Activated effector memory CD4-positive, alpha-beta T cell treated with Interleukin-2 at 50 U/mL for 16 hours (primary cell): ENCODE measurements around the gene UBE2K.
"Not testable (repeated sequence)": the region's sequence is repeated elsewhere in the genome, so short reads cannot be mapped to it uniquely, and the experiment has no call there.

Experiments used
- DNase-seq: peaks from one replicate; pipeline ENCODE4 v3.0.0-alpha.2; 2020

The UBE2K gene, protein sequence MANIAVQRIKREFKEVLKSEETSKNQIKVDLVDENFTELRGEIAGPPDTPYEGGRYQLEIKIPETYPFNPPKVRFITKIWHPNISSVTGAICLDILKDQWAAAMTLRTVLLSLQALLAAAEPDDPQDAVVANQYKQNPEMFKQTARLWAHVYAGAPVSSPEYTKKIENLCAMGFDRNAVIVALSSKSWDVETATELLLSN

DNA sequence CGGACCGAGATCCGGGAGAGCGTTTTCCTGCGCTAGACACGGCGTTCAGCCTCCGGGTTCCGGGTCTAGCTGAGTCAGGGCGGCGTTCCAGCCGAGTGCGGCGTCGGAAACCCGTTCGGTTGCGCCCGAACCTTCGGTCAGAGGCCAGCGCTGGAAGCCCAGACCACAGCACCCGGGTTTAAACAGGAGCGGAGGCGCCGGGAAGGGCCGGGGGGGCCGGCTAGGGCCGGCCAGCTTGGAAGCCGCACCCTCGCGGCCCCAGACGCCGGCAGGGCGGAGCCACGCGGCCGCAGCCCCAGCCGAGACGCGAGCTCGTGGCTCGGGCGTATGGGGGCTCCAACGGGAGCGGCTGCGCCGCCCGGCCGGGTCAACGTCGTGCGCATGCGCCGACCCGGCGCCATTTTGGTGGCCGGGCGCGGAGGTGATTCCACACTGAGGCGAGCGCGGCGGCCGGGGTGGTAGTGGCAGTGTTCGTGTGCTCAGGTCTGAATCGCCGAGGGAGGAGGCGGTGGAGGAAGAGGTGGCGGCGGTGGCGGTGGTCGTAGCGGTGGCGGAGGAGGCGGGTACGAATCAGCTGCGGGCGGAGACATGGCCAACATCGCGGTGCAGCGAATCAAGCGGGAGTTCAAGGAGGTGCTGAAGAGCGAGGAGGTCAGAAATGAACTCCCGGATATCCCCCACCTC is at the start of gene UBE2K:
TSS of gene UBE2K (plus strand) at position 397 of the 684 bp plus-strand sequence. CDS start at position 589, 192 bp downstream.
- DNase-seq = peak; percentile 88

GRCh38 chr4:39648213-39648612 is 49.7 kb upstream of the UBE2K start:
- no peak for DNase-seq

- no peak for DNase-seq
Observed at GRCh38 chr4:39648827-39649558, 48.9 kb upstream of the UBE2K start.

DNA sequence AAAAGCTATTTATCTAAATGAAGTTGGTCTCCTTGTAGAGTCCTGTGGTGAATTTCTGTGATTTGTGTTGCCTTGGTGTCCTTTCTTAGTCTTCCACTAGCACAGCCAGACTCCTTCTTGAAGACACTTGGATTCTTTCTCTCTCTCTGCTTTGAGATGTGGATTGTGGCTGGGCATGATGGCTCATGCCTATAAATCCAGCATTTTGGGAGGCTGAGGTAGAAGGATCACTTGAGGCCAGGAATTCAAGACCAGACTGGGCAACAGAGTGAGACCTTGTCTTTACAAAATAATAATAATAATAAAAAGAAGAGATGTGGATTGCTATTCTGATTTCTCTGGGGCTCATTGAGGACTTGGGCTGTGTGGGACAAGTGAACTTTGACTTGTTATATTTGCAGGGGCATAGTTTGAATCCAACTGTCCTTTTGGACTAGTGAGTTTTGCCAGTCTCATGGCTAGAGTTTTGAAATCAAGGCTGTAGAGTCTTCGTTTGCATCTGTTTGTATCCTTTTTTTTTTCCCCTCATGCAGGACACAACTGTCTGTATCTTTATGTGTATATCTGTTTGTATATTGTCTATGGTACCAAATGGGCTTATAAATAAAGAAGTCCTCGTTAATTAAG is 48.2 kb upstream of the UBE2K start:
- no peak for DNase-seq

- DNase-seq = not testable (repeated sequence)
Observed at GRCh38 chr4:39651586-39651985, 46.4 kb upstream of the UBE2K start.

DNA sequence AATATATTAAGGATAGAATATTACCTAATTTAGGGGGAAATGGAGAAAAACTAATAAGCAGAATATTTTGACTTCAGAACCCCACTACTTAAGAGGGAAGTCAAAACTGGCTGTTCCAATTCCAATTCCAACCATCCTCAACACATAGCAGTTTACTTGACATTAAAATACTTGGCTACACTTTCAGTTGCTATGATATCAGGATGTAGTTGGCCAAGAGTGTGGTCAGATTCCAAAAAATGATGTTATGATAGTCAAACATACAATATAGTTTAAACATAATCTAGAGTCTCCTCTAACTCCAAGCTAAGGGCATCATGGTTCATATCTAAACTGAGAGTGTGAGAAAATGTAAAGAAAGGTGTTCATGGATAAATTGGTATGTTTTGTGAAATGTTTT is 42.7 kb upstream of the UBE2K start:
- DNase-seq = no peak

GRCh38 chr4:39655876-39656275 is 42.1 kb upstream of the UBE2K start:
- no peak for DNase-seq

DNA sequence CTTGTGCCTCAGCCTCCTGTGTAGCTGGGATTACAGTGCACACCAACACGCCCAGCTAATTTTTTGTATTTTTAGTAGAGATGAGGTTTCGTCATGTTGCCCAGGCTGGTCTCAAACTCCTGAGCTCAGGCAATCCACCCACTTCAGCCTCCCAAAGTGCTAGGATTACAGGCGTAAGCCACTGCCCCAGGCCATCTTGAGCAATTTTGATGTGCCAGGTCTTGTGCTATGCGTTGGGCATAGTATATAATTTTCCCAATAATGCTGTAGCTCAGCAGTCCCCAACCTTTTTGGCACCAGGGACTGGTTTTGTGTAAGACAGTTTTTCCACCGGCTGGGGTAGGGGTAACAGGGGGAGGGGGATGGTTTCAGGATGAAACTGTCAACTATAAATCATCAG is 41.3 kb upstream of the UBE2K start:
- not testable (repeated sequence) for DNase-seq

DNA sequence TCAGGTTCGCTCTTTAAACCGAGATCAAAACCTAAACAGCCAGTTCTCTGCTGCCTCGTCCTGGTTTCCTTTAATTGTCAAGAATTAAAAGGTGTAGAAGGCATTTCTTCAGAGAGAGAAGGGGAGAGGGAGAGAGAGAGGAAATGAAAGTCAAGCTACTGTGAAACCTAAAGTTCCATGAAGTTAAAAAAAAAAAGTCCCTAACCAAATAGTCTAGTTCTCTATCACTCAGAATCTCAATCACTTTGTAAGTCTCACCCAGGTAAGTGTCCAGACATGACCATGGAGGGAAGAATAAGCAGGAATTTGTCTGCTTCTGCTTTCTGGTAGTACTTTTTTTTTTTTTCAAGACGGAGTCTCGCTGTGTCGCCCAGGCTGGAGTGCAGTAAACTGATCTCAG is 40.5 kb upstream of the UBE2K start:
- DNase-seq = no peak

DNA sequence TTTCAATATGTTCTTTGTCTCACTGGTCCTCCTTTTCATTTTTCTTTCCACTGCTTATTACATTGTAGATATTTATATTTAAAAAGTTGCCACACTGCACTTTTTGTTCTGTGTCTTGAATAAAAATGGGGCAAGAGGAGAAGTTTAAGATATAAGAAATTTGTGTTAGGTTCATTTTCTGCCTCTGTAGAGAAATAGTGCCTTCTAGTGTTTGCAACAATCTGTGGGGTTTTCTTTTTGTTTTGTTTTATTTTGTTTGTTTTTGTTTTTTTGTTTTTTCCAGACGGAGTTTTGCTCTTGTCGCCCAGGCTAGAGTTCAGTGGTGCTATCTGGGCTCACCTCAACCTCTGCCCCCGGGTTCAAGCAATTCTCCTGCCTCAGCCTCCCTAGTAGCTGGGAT is 39.2 kb upstream of the UBE2K start:
- no peak for DNase-seq

GRCh38 chr4:39660045-39660444 is 37.9 kb upstream of the UBE2K start:
- no peak for DNase-seq

DNA sequence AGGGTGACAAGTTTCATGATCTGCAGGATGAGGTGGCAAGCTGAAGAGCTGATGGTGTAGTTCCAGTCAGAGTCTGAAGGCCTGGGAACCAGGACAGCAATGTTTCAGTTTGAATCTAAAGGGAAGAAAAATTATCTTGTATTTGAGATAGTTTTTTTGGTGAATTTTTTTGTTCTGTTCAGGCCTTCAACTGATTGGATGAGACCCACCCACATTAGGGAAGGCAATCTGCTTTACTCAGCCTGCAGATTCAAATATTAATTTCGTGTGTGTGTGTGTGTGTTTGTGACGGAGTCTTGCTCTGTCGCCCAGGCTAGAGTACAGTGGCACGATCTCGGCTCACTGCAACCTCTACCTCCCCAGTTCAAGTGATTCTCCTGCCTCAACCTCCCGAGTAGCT is 37.2 kb upstream of the UBE2K start:
- no peak for DNase-seq

- DNase-seq = no peak
Observed at GRCh38 chr4:39662683-39663082, 35.3 kb upstream of the UBE2K start.

GRCh38 chr4:39664828-39665731 is 32.9 kb upstream of the UBE2K start:
- no peak for DNase-seq

DNA sequence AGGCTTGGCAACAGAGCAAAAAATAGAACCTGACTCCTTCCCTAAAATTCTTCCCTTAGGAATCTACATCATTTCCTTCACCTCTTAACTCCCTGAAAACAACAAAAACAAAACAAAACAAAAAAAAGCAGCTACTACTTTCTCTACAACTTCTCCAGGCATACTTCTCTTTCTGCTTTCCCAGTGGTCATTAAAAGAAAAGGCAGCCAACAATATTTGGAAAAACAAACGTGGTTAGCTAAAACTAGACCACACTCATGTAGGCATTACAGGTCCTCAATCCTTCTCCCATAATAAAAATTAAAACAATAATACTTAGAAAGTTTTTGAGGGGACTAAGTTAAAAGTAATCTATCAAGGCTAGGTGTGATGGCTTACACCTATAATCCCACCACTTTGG is 30.2 kb upstream of the UBE2K start:
- no peak for DNase-seq

DNA sequence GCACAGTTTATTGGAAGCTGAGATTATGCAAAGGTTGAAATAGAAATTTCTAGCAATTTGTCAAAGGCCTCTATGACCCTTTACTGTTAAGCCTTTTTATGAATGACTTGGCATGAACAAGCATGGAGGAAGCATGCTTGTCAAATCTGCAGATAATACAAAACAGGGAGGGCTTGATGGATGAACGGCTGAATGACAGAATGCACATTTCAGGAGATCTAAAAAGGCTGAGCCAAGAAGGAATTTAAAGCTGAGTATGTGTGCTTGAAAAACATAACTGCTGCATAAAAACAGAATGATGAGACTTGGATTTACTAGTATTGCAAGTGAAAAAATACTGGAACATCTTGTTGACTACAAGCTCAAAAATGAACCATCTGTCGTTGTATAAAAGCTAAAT is 29.0 kb upstream of the UBE2K start:
- DNase-seq = no peak

- DNase-seq = not testable (repeated sequence)
Observed at GRCh38 chr4:39670296-39670695, 27.6 kb upstream of the UBE2K start.

- DNase-seq = not testable (repeated sequence)
Observed at GRCh38 chr4:39675681-39676080, 22.3 kb upstream of the UBE2K start.

GRCh38 chr4:39681003-39681402 is 16.9 kb upstream of the UBE2K start:
- DNase-seq = not testable (repeated sequence)

DNA sequence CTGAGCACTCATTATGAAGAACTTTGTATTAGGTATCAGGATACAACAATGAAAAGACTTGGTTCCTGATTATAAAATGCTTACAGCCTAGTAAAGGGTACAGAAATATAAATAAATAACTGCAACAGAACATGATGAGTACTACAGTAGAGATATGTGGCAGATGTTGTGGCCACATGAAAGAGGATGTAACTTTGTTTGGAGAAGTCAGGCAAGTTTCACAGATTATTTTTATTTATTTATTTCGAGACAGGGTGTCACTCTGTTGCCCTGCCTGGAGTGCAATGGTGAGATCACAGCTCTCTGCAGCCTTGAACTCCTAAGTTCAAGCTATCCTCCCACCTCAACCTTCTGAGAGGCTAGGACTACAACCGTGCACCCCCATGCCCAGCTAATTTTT is 15.8 kb upstream of the UBE2K start:
- DNase-seq = no peak

GRCh38 chr4:39685990-39686389 is 11.9 kb upstream of the UBE2K start:
- DNase-seq = no peak

- no peak for DNase-seq
Observed at GRCh38 chr4:39687014-39687413, 10.9 kb upstream of the UBE2K start.

DNA sequence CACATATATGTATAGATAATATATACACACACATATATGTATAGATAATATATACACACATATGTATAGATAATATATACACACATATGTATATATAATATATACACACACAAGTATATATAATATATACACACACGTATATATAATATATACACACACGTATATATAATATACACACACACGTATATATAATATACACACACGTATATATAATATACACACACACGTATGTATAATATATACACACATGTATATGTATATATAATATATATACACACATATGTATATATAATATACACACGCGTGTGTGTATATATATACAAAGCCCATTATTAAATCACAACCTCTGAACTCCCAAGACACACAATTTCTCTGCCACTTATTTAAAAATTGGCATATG is 8.0 kb upstream of the UBE2K start:
- DNase-seq = no peak
